DND-41 (cell line): ENCODE measurements around the gene C1QB.

Experiments
- EZH2 ChIP-seq: IDR thresholded peaks from 3 replicates; pipeline ENCODE4 v1.6.1; 2012; ENCODE audit warnings: borderline replicate concordance, low read depth, mild to moderate bottlenecking, moderate library complexity, low read length, inconsistent platforms; ENCODE audit not compliant: severe bottlenecking
- TF ChIP-seq, protein P1 (sequence below): IDR thresholded peaks from 2 replicates; pipeline ENCODE4 v1.5.1; 2012; ENCODE audit warnings: borderline replicate concordance, low read length, moderate library complexity, mild to moderate bottlenecking; ENCODE audit not compliant: poor library complexity, severe bottlenecking; ENCODE audit errors: extremely low read depth

DNA sequence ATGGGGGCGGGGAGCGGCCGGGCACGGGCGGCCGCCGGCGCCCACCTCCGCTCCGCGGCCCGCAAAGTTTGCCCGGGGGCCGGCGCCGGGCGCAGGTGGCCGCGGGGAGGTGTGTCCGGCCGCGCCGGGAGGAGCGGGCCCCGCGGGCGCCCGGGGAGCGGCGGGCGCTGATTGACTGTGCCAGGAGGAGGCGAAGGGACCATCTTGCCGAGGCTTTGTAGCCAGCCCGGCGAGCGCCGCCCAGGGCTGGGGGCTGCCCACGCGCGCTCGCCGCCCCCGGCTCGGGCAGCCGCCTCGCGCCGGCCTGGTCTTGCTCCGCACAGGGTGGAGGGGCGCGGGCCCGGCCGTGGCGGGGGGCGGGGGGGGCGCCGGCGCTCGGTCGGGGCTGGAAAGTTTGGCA is 58.0 kb downstream of the C1QB start:
- TF ChIP-seq, protein P1, sequence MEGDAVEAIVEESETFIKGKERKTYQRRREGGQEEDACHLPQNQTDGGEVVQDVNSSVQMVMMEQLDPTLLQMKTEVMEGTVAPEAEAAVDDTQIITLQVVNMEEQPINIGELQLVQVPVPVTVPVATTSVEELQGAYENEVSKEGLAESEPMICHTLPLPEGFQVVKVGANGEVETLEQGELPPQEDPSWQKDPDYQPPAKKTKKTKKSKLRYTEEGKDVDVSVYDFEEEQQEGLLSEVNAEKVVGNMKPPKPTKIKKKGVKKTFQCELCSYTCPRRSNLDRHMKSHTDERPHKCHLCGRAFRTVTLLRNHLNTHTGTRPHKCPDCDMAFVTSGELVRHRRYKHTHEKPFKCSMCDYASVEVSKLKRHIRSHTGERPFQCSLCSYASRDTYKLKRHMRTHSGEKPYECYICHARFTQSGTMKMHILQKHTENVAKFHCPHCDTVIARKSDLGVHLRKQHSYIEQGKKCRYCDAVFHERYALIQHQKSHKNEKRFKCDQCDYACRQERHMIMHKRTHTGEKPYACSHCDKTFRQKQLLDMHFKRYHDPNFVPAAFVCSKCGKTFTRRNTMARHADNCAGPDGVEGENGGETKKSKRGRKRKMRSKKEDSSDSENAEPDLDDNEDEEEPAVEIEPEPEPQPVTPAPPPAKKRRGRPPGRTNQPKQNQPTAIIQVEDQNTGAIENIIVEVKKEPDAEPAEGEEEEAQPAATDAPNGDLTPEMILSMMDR: no peak
- no peak for TF ChIP-seq EZH2
